AG10803 (cell line): Measurements from ENCODE around the gene PALM2AKAP2.
A peak's percentile ranks its signal among the peaks of the same experiment; 100 is the strongest.
"Not testable (repeated sequence)": the region's sequence is repeated elsewhere in the genome, so short reads cannot be mapped to it uniquely, and the experiment has no call there.

Experiments used
- DNase-seq: peaks from one replicate; pipeline ENCODE4 v3.0.0; 2010; ENCODE audit warnings: low read depth
- H3K4me3 ChIP-seq: 2 replicates; pipeline ENCODE4 v1.5.1; 2011; ENCODE audit warnings: mild to moderate bottlenecking, low read length, control low read depth
- CTCF ChIP-seq: conservative IDR thresholded peaks from 2 replicates; pipeline ENCODE4 v1.5.1; 2011; ENCODE audit warnings: mild to moderate bottlenecking, low read length, control low read depth, inconsistent platforms

The PALM2AKAP2 gene

GRCh38 chr9:109817846-109818472, 38.0 kb downstream of the PALM2AKAP2 start:
- peak; percentile 79 for TF ChIP-seq CTCF
- H3K4me3 ChIP-seq: no peak overlapping the region
- DNase-seq: peak; percentile 95

DNA sequence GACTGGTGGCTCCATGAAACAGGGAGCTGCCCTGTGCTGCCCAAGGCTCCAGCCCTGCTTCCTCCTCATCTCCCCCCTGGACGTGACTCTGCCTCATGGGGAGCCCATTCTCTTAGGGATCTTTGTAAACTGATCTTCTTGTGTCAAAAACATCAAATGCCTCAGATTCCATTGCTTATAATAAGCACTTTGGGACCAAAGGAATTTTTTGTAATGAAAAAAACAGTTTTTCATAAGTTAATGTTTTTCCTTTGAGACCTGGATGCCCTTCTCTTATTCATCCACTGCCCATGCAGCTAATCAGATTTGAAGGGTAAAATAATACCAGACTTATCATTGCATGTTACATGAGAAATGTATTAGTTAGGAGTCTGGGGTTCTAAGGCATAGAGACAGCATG, 41.7 kb downstream of the PALM2AKAP2 start:
- peak; percentile 55 for DNase-seq
- no peak for TF ChIP-seq CTCF
- no peak overlapping the region for H3K4me3 ChIP-seq

DNA sequence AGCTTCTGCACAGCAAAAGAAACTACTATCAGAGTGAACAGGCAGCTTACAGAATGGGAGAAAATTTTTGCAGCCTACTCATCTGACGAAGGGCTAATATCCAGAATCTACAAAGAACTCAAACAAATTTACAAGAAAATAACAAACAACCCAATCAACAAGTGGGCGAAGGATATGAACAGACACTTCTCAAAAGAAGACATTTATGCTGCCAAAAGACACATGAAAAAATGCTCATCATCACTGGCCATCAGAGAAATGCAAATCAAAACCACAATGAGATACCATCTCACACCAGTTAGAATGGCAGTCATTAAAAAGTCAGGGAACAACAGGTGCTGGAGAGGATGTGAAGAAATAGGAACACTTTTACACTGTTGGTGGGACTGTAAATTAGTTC, 45.4 kb downstream of the PALM2AKAP2 start:
- not testable (repeated sequence) for DNase-seq, H3K4me3 ChIP-seq

DNA sequence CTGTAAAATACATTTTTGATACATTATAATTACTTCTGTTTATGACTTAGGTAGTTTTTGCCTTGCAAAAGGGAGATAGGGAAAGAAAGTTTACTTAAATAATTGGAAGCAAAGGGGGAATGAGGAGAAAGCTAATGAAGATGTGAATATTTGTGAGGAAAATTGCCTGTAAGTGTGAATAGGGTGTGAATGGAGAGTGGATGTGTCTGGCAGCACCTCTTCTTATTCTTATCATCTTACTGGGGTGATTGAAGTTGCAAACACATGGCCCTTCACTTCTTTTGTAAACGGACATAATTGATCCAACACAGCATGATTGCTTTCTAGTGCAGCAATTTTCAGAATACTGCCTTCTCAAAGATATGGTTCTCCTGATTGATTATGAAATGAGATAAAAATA, 46.6 kb downstream of the PALM2AKAP2 start:
- DNase-seq: no peak
- no peak for TF ChIP-seq CTCF

DNA sequence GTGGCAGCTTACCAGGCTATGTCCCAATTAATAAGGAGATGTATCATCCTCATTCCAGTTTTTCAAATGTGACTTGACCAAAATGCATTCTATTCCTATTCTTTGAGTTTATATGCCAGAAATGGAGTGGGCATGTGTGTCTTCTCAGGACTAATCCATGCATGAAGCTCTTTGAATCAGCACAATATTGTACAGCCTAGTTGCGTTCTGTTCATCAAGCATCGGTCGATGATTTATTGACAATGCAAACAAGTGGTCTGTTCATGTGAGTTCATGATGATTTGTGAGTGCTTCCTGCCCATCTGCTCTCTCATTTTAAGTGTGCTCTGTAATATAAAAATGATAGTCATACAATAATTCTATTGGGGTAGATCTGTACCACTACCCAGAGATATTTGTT, 48.3 kb downstream of the PALM2AKAP2 start:
- H3K4me3 ChIP-seq: no peak overlapping the region
- no peak for TF ChIP-seq CTCF
- no peak for DNase-seq

More for the DNA sequence above, 46.6 kb downstream of the PALM2AKAP2 start:
- H3K4me3 ChIP-seq: no peak overlapping the region
